ENCODE results near the gene FTCDNL1.

DNA sequence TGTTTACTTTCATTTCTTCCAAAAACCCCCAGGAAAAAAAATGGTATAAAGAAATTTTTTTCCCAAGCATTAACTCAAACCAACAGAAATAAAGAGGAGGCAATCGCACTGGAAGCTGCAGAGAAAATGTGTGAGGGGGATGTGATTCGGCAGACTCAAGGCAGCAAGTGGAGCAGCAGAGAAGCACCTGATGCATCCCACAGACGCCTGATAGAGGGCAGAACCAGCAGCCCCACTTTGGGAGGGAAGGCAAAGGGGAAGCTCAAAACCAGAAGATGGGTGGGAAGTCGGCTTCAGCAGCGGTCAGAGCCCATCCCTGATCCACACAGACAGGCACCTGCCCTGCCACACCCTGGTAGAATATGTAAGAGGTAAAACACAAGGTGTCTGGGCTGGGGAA is 12.6 kb downstream of the FTCDNL1 start:
- no peak for TF ChIP-seq MAX (IDR thresholded peaks at IDR 0.05)
- no peak for TF ChIP-seq EGR1 (IDR thresholded peaks at IDR 0.05)
- no peak for TF ChIP-seq TAF1 (IDR thresholded peaks at IDR 0.05; ENCODE audit: low read depth)
- no peak for TF ChIP-seq RAD21 (IDR thresholded peaks at IDR 0.05; ENCODE audit: low read depth)
- TF ChIP-seq CREB1 (IDR thresholded peaks at IDR 0.05; ENCODE audit: low read depth): no peak

All from Ishikawa (cell line).